Liver (tissue), 3 donors: ENCODE data around the gene CSNK1E.

ENCODE experiments used
- HNF4A ChIP-seq, 2 donors: conservative IDR thresholded peaks; 2 replicates each; pipeline ENCODE4 v1.6.1; 2016; ENCODE audit warnings: antibody characterized with exemption in 2 of 2, mild to moderate bottlenecking in 2 of 2
- REST ChIP-seq: IDR thresholded peaks from 2 replicates; pipeline ENCODE4 v1.6.1; 2016; ENCODE audit warnings: antibody characterized with exemption, mild to moderate bottlenecking
- TAF1 ChIP-seq: conservative IDR thresholded peaks from 2 replicates; pipeline ENCODE4 v1.6.1; 2016; ENCODE audit warnings: antibody characterized with exemption, mild to moderate bottlenecking
- TF ChIP-seq, protein P1 (sequence below): fragments of 150-350 bp; IDR thresholded peaks from 2 replicates; pipeline ENCODE4 v1.5.1; 2017; ENCODE audit warnings: improper control_type of control experiment, low read depth, low read length; ENCODE audit not compliant: missing input control
- donor health status: healthy.
- donor health status: healthy.

- no peak for TF ChIP-seq TAF1
- no peak for TF ChIP-seq HNF4A (conservative IDR thresholded peaks at IDR 0.05)
- TF ChIP-seq, protein P1, sequence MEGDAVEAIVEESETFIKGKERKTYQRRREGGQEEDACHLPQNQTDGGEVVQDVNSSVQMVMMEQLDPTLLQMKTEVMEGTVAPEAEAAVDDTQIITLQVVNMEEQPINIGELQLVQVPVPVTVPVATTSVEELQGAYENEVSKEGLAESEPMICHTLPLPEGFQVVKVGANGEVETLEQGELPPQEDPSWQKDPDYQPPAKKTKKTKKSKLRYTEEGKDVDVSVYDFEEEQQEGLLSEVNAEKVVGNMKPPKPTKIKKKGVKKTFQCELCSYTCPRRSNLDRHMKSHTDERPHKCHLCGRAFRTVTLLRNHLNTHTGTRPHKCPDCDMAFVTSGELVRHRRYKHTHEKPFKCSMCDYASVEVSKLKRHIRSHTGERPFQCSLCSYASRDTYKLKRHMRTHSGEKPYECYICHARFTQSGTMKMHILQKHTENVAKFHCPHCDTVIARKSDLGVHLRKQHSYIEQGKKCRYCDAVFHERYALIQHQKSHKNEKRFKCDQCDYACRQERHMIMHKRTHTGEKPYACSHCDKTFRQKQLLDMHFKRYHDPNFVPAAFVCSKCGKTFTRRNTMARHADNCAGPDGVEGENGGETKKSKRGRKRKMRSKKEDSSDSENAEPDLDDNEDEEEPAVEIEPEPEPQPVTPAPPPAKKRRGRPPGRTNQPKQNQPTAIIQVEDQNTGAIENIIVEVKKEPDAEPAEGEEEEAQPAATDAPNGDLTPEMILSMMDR, result no peak
- TF ChIP-seq REST, result no peak
These were observed 66.4 kb downstream of the CSNK1E start for GRCh38 chr22:38250643-38251340.
